Fibroblast of skin of scalp (primary cell): ENCODE measurements around the gene KLHL29.
A peak's percentile ranks its signal among the peaks of the same experiment; 100 is the strongest.

ENCODE experiments used
- DNase-seq: peaks from one replicate; pipeline ENCODE4 v3.0.0-alpha.2; 2013

KLHL29 gene

GRCh38 chr2:23687713-23688112 lies 302.7 kb downstream of the KLHL29 start:
- DNase-seq = no peak

GRCh38 chr2:23688486-23689130 lies 303.6 kb downstream of the KLHL29 start:
- no peak for DNase-seq

- DNase-seq = no peak
Observed at GRCh38 chr2:23689131-23689700, 304.2 kb downstream of the KLHL29 start.

DNA sequence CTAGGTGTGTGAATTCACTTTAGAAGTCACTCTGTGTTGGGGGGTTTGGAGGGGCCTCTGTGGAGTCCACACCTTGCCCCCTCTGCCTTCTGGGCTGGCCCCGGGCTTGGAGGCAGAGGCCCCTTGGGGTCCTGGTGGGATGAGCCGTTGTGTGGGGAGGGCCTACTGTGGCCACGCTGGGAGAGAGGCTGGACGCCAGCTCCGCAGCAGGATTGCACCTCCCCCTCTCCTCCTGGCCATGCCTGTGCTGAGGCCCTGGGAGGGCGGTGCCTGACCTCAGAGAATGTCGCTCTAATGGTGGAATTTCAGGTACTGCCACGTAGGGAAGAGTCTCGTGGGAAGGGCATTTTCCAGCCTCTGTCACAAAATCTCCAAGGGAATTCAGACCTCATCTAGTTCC lies 304.9 kb downstream of the KLHL29 start:
- DNase-seq = no peak

GRCh38 chr2:23690421-23691105 lies 305.6 kb downstream of the KLHL29 start:
- no peak for DNase-seq

GRCh38 chr2:23691106-23691470 lies 306.1 kb downstream of the KLHL29 start:
- DNase-seq = no peak

GRCh38 chr2:23691565-23691964 lies 306.6 kb downstream of the KLHL29 start:
- DNase-seq = no peak

DNA sequence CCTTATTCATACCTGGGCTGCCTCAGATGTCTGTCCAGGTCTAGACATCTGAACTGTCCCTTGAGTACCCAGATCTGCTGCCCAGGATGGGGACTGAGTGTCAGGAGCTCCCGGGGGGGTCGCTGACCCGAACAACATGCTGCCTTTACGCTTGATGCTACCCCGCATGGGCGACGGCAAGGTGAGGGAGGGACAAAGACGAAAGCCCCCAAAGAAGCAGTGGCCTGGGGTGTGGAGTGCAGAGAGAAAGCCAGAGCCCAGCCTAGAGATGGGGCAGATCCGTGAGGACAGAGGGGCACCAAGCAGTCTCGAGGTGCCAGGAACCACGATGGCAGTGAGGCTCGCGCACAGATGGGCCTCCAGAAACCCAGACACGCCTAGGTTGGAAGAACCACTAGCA lies 307.3 kb downstream of the KLHL29 start:
- DNase-seq = no peak

DNA sequence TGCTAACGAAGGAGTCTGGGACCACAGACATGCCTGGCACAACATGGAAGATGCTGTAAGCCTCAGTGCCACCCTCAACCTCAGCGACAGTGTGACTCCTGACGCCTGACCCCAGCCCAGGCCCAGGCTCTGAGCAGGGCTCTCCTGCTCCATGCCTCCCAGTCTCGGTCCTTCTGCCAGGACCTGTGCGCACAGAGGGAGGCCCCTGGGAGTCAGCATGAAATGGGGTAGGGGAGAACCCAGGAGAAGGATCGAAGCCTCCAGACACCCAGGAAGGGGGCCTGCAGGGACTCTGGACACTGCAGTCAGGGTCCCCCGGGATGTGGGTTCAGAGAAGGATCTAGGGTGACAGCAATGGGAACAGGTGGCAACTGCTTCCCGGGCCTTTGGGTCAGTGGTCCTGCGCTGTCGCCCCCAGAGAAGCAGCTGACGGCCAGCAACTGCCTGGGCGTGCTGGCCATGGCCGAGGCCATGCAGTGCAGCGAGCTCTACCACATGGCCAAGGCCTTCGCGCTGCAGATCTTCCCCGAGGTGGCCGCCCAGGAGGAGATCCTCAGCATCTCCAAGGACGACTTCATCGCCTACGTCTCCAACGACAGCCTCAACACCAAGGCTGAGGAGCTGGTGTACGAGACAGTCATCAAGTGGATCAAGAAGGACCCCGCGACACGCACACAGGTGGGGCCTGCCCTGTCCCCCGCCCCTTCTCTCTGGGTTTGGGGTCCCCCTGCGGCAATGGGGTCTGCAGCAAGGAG lies 308.0 kb downstream of the KLHL29 start:
- DNase-seq = no peak

- DNase-seq = no peak
Observed at GRCh38 chr2:23693606-23693951, 308.6 kb downstream of the KLHL29 start.

DNA sequence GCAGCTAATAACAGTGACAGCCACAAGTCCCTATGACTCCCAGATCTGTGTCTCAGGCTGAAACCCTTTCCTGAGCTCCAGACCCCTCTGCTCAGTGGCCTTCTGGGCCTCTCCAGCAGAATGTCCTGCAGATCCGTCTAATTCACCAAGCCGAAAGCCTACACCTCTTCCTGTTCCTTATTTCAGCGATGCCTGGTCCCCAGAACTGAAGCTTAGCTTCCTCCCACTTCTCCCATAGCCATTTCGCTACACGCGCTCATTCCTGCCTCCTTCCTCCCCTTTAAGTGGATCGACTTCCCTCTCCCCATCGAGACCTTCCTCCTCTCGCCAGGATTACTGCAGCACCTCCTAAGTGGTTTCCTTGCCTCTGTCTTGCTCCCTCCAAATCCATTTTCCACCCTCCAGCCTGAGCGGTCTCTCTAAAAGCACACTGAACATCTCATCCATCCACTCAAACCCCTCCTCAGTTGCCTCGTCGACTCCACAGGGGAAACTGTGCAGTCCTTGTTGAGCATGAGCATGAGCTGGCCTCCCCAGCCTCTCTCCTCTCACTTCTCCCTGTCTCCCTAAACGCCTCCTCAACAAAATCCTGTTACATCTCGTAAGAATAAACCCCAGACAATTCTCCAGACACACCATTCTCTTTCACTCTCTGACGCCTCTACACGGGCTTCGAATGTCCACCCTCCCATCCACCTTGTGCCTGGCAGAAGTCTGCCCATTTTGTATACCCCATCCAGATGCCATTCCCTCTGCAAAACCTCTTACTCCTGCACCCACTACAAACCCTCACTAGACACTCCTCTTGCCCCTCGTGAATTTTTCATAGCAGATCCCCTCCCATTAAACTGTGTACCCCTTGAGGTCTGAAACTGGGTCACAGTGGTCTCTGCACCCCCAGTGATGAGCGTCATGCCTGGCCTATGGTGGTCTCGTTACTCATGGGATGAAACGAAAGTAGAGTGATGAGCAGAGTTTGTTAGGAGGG lies 309.4 kb downstream of the KLHL29 start:
- DNase-seq = no peak

DNA sequence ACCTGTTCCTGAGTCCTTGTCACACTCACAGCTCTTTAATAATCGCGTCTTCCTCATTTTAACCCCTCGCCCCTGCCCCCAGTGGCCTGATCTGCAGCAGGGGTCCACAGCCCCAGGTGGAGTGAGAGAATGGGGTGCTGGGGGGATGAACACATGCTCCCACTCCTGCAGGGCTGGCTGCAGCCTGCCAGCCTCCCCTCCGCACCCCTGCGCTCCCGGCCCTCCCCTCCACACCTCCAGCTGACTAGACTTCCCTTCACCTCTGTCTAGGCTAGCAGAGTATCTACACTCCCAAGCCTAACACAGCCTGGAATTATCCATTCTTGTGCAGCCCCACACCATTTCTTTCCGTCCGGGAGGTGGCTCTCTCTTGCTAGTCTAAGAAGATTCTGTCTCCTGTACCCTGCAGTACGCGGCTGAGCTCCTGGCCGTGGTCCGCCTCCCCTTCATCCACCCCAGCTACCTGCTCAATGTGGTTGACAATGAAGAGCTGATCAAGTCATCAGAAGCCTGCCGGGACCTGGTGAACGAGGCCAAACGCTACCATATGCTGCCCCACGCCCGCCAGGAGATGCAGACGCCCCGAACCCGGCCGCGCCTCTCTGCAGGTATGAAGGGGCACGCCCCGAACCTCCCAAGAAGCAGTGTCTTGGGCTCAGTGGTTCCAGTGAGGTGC lies 310.4 kb downstream of the KLHL29 start:
- DNase-seq = no peak

GRCh38 chr2:23695890-23696751 lies 311.1 kb downstream of the KLHL29 start:
- DNase-seq = no peak

- DNase-seq = no peak
Observed at GRCh38 chr2:23696752-23697045, 311.7 kb downstream of the KLHL29 start.

DNA sequence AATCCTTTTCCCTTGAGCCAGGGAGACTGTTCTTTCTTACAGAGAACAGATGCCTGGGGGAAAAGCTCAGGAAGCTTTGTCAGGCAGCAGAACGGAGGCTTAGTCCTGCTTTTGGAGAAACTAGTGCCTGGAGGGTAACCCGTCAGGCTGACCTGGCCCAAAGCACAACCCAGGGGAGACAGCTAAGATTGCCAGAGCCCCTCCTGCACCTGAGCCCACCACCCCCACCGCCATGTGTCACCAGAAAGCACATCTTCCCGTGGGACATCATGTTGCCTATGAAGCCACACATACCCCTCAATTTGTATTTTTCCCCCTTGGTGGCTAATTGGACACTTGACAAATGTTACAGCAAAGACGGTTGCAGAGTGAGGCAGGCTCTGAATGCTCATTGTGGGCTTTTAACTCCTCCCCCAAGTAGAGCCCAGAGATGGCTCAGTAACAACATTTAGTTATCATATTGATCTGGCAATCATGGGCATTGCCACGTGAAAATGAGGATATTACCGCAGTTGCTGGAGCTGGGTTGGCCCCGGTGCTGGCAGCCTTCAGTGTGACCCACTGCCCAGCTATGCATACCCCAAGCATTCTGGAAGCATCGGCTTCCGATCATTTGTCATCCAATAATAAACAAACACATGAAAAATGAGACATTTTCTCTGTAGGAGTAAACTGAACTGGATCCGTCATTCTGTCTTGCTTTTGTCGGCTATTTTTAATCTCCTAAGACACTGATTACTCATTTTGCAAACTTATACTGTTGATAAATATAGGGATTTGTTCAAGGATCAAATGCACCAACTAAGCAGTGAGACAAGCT lies 312.5 kb downstream of the KLHL29 start:
- DNase-seq = no peak

- DNase-seq = no peak
Observed at GRCh38 chr2:23698116-23698693, 313.2 kb downstream of the KLHL29 start.

GRCh38 chr2:23698721-23699579 lies 314.0 kb downstream of the KLHL29 start:
- DNase-seq = peak; percentile 22

GRCh38 chr2:23699580-23699925 lies 314.6 kb downstream of the KLHL29 start:
- no peak for DNase-seq

GRCh38 chr2:23700627-23701026 lies 315.6 kb downstream of the KLHL29 start:
- DNase-seq = no peak
